GM12875 (cell line): ENCODE measurements around the gene ITGA11.

Source experiments
- H3K4me3 ChIP-seq: one replicate; pipeline ENCODE4 v1.5.1; 2011; ENCODE audit warnings: low read depth, low read length, control low read depth
- TF ChIP-seq, protein P1 (sequence below): IDR thresholded peaks from 2 replicates; pipeline ENCODE4 v1.5.1; 2011; ENCODE audit warnings: low read depth, mild to moderate bottlenecking, control low read depth, inconsistent platforms, low read length, moderate library complexity, borderline replicate concordance; ENCODE audit not compliant: insufficient read depth

Gene ITGA11

DNA sequence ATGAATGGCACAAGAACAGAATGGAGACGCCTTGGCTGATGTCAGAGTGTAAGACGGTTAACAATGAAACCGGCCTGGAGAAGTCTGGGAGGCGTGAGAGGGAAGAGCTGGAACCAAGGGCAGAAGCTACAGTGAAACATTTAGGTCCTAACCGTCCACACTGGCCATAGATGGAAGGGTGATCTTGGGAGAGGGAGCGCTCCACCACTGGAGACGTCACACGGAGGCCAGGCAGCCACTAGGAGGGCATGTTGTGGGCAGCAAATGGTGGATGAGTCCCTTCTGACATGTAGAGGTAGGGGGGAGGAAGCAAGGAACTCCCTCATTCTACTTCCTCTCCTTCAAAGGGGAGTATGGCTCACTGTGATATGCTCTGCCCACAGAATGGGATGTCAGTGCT is 130.7 kb downstream of the ITGA11 start:
- no peak overlapping the region for H3K4me3 ChIP-seq
- TF ChIP-seq, protein P1, sequence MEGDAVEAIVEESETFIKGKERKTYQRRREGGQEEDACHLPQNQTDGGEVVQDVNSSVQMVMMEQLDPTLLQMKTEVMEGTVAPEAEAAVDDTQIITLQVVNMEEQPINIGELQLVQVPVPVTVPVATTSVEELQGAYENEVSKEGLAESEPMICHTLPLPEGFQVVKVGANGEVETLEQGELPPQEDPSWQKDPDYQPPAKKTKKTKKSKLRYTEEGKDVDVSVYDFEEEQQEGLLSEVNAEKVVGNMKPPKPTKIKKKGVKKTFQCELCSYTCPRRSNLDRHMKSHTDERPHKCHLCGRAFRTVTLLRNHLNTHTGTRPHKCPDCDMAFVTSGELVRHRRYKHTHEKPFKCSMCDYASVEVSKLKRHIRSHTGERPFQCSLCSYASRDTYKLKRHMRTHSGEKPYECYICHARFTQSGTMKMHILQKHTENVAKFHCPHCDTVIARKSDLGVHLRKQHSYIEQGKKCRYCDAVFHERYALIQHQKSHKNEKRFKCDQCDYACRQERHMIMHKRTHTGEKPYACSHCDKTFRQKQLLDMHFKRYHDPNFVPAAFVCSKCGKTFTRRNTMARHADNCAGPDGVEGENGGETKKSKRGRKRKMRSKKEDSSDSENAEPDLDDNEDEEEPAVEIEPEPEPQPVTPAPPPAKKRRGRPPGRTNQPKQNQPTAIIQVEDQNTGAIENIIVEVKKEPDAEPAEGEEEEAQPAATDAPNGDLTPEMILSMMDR: no peak

DNA sequence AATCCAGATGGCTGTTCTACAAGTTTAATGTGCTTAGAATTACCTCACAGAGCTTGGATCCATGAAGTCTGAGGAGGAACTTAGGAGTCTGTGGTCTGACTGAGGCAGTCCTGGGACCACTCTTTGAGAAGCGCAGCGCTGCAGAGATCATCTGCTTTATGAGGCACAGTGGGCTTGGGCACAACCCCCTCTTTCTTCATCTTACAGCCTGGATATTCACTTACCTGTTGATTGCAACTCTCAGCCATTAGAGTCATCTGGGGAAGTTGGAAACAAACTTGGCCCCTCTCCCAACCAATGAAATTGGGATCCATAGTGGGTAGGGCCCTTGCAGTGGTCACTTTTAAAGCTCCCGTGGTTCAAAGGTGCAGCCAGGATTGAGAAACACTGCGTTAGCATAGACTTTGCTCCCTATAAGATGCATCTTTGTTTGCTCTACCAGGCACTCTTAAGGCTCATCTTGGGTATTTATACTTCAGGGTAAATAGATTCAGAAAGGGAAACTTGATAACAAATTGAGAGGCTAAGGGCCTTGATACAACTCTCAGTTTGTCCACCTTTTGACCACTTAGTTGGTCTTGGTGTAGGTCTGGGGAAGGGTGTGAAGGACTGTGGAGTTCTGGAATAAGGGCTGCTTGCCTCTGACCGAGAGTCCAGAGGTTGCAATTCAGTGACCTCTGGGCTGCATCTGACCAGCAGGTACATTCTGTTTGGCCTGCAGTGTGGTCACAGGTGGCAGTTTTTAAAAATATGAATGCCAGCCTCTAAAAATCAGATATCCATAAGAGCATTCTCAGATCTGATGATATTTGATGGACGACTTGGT is 131.6 kb downstream of the ITGA11 start:
- H3K4me3 ChIP-seq: no peak overlapping the region
- TF ChIP-seq, protein P1: no peak

DNA sequence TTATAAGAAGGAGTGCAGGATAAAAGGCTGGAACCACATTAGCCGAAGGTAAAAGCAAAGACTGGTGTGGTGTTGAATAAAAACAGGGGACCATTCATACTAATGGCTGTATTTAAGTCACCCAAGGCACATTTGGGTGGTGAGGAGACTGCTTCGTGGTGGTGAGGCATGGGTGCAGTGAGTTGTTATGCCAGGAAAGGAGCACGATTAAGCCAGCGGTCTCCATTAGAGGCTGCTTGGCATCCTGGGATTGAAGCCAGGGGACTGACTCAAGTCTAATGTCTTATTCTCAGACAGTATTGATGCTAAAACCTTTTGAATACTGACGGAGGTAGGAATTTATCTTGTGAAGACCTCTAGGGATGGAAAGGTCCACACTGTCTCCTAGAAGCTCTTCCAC is 132.5 kb downstream of the ITGA11 start:
- H3K4me3 ChIP-seq: no peak overlapping the region
- TF ChIP-seq, protein P1: no peak

DNA sequence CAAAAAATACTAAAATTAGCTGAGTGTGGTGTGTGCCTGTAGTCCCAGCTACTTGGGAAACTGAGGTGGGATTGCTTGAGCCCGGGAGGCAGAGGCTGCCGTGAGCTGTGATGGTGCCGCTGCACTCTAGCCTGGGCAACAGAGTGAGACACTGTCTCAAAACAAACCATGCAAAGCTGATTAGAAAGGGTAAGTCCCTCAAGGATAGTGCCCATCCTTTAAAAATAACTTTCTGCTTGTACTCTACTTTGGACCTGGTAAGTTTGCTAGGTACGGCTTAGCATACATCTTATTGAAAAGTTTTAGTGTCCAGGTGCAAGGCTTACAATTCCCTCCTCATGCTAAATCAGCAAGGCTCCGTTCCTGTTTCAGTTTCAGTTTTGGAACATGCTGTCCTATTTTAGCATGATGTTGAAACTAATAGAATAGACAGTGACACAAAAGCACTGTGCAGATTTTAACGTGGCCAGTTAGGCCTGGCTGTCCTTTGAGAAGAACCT is 133.0 kb downstream of the ITGA11 start:
- TF ChIP-seq, protein P1: no peak
- peak overlapping the region; percentile 33 for H3K4me3 ChIP-seq

DNA sequence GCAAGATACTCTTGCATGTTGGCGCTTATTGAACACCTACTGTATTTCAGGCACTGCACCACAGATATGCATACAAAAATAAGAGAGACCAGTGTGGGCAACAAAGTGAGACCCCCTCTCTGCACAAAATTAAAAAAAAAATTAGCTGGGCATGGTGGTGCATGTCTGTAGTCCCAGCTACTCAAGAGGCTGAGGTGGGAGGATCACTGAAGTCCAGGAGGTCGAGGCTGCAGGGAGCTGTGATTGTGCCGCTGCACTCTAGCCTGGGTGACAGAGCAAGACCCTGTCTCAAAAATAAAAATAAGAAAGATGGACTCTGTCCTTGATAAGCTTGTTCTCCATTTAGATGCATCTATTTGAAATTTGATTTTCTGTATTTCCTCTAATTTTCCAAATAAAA is 133.6 kb downstream of the ITGA11 start:
- no peak overlapping the region for H3K4me3 ChIP-seq
- TF ChIP-seq, protein P1: no peak

DNA sequence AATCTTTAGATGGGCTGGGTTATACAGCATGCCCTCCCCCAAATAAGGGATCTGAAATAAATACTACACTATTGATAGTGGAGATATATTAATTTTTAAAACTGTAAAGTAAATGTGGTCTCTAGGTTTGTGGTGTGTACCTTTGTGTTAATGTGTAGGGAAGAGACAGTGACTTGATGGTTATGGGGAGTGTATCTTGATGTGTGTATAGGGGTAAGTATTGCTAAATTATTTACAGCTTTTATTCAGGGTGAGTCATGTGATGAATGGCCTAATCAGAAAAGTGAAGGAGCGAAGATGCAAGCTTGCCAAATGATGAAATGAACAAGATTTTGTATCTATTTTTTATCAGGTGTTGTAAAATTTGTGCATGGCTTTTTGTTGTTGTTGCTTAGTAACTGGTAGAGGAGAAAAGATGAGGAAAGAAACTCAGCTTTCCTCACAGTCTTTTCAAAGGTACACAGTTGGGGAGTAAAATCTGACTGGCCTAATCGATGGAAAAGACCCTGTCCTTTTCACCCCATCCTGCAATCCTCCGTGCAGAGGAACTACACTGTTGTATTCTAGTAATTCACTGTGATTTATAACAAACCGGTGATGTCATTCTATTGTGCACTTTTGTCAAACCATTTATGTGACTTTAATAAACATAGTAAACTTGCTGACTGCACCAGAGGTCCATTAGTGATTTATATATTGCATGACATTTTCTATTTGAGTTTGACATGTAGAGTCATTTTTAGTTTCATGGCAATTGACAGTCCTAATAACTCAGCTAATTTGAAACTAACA is 136.8 kb downstream of the ITGA11 start:
- no peak overlapping the region for H3K4me3 ChIP-seq
- TF ChIP-seq, protein P1: no peak

DNA sequence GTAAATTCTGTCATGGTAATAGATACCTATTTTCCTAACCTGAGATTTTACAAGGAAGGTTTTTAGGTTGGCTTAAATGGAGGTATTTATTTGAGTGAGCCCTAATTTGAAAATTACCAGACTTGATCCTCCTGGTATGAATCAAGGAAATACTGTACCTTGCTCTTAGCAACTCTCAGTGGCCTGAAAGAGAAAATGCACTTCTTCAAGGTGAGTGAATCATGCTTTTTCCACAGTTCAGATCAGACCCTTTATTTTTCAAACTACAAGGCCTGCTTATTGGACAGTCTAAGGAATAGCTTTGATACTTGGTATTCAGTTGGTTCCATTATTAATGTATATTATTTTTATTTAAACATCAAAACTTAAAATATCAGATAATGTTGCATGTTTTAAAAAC is 139.0 kb downstream of the ITGA11 start:
- no peak overlapping the region for H3K4me3 ChIP-seq
- TF ChIP-seq, protein P1: no peak
